Measurements from ENCODE around the gene AGPAT3. TPM values are rescaled to one million over a fixed set of nuclear protein-coding genes. Genes with fewer than 3 reads are reported as not detected.

Gene AGPAT3
- total RNA-seq, 4 donors from 2014 or later = 31.7 to 35.7 (median 33.0) TPM

- TF ChIP-seq POLR2A (IDR thresholded peaks at IDR 0.05) (no peak), CTCF (IDR thresholded peaks at IDR 0.05) (no peak)
- peak overlapping the region in 2 of 4 donors; percentile 15 to 21 for H3K27ac ChIP-seq
- no peaks in the 10 kb centered on the region for H3K27me3 ChIP-seq
- peaks cover 0 to 43% (median 4%) of the 10 kb centered on the region in 3 donors for H3K4me1 ChIP-seq
- peaks cover 0 to 27% (median 0%) of the 10 kb centered on the region in 3 donors for H3K36me3 ChIP-seq
- no peaks in the 10 kb centered on the region for H3K9me3 ChIP-seq
- intact Hi-C loops (cut with DNase I) = loop anchor here (10.0 kb wide), 1 partner anchor 49 kb away; no protein-coding TSS in a partner anchor
- no peak for DNase-seq
- 48 to 59% methylated on average over 12 of the region's 12 CpGs for WGBS, 2 donors
- H3K4me3 ChIP-seq = no peak overlapping the region
Measured at GRCh38 chr21:43874085-43874805, 9.2 kb downstream of the AGPAT3 start.

- Histone ChIP-seq H3K4me1 (peaks cover 13 to 51% (median 19%) of the 10 kb centered on the region in 3 donors), H3K9me3 (no peaks in the 10 kb centered on the region), H3K27ac (no peak overlapping the region), H3K27me3 (no peaks in the 10 kb centered on the region), H3K4me3 (no peak overlapping the region), H3K36me3 (peaks cover 0 to 21% (median 0%) of the 10 kb centered on the region in 3 donors)
- intact Hi-C loops (cut with DNase I) = loop anchor here (10.0 kb wide), 1 partner anchor 52 kb away; no protein-coding TSS in a partner anchor
- DNase-seq = no peak
- WGBS, 2 donors = 92 to 96% methylated on average over 4 of the region's 5 CpGs
- TF ChIP-seq CTCF (IDR thresholded peaks at IDR 0.05) (no peak), POLR2A (IDR thresholded peaks at IDR 0.05) (no peak)
Measured at GRCh38 chr21:43876605-43877004, 11.6 kb downstream of the AGPAT3 start.

DNA sequence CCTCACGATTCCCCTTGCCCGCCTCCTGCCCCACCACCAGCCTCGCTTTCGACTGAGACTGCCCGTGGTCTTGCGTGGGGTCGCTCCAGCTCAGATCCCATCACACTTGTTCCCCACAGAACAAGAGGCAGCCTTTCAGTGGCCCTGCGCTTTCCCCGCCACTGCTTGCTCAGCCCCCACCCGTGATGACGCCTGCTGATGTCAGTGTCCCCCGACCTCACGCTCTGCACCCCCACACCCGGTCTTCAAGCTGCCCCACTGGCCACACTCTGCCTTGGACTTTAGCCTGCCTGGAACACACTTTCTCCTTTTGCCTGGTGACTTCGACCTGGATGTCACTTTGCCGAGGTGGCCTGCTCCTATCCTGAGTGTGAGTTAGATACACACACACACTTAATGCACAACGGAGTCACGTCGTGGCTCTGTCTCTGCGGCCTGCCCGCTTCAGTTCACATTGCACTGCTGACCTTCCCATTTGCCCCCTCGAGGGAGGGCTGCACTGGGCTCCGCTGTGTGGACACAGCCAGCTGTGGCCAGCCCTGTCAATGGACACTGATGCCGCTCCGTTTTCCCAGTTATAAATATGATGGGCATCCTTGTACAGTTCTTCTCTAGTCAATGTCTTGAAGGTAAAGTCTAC lies 13.0 kb downstream of the AGPAT3 start:
- WGBS, 2 donors = 92 to 95% methylated on average over 21 to 25 of the region's 25 CpGs
- no peak overlapping the region for H3K27ac ChIP-seq
- H3K27me3 ChIP-seq = no peaks in the 10 kb centered on the region
- TF ChIP-seq CTCF (IDR thresholded peaks at IDR 0.05) (no peak), POLR2A (IDR thresholded peaks at IDR 0.05) (no peak)
- DNase-seq = no peak
- H3K36me3 ChIP-seq = peaks cover 0 to 25% (median 0%) of the 10 kb centered on the region in 3 donors
- intact Hi-C loops (cut with DNase I) = loop anchor here (10.0 kb wide), 1 partner anchor 53 kb away; no protein-coding TSS in a partner anchor
- H3K9me3 ChIP-seq = no peaks in the 10 kb centered on the region
- H3K4me1 ChIP-seq = peaks cover 13 to 52% (median 19%) of the 10 kb centered on the region in 3 donors
- H3K4me3 ChIP-seq = no peak overlapping the region

GRCh38 chr21:43879348-43880110 lies 14.5 kb downstream of the AGPAT3 start:
- Histone ChIP-seq H3K27ac (peak overlapping the region in 3 of 4 donors; percentile 4 to 60 (median 16)), H3K4me1 (peaks cover 23 to 55% (median 28%) of the 10 kb centered on the region in 3 donors), H3K36me3 (peaks cover 0 to 21% (median 0%) of the 10 kb centered on the region in 3 donors), H3K4me3 (no peak overlapping the region), H3K9me3 (no peaks in the 10 kb centered on the region), H3K27me3 (no peaks in the 10 kb centered on the region)
- DNase-seq = no peak
- no peak for TF ChIP-seq POLR2A (IDR thresholded peaks at IDR 0.05)
- no peak for TF ChIP-seq CTCF (IDR thresholded peaks at IDR 0.05)
- intact Hi-C loops (cut with DNase I) = loop anchor here (10.0 kb wide), 1 partner anchor 55 kb away; no protein-coding TSS in a partner anchor
- 67 to 78% methylated on average over 12 to 16 of the region's 25 CpGs for WGBS, 2 donors

All from esophagus squamous epithelium (tissue), 5 donors.